Gastroesophageal sphincter (tissue), 3 donors: ENCODE measurements around the gene KRT15.

Source experiments
- EP300 ChIP-seq: sonication (generic); formaldehyde crosslinking; IDR thresholded peaks from one replicate; pipeline ENCODE4 v1.6.1; 2017; ENCODE audit warnings: antibody characterized with exemption, mild to moderate bottlenecking
- POLR2A ChIP-seq, 2 donors: fragments of 450-650 bp; IDR thresholded peaks; one replicate each; pipeline ENCODE4 v1.6.1; 2017; ENCODE audit warnings: antibody characterized with exemption in 2 of 2, mild to moderate bottlenecking in 2 of 2, moderate library complexity in 1 of 2
- POLR2AphosphoS5 ChIP-seq: sonication (generic); formaldehyde crosslinking; IDR thresholded peaks from one replicate; pipeline ENCODE4 v1.6.1; 2017; ENCODE audit warnings: antibody characterized with exemption
- TF ChIP-seq, protein P1 (sequence below), 4 experiments: fragments of 200-600 bp in 2 of 4; fragments of 450-650 bp in 2 of 4; sonication (generic) in 1 of 4; IDR thresholded peaks; one replicate each; pipeline ENCODE4 v1.5.1; 2017 to 2019; ENCODE audit warnings: antibody characterized with exemption in 4 of 4, mild to moderate bottlenecking in 2 of 4, moderate library complexity in 2 of 4

DNA sequence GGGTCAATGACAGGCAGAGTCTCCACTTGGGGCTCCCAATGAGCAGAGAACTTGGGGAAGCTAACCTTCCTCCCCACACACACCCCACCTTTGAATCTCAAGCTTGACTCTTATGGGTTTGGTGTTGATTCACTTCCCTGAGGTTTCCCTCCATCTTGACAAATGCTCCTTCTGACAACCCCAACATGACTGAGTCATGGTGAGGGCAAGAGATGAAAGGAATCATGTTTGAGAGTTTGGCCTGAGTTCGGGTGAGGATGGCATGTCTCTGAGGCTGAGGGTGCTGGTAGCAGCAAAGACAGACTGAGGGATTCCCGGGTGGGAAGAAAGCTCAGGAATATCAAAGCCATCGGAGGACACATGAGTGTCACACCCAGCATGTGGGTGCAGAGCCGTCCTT is 34.5 kb upstream of the KRT15 start:
- TF ChIP-seq, protein P1, sequence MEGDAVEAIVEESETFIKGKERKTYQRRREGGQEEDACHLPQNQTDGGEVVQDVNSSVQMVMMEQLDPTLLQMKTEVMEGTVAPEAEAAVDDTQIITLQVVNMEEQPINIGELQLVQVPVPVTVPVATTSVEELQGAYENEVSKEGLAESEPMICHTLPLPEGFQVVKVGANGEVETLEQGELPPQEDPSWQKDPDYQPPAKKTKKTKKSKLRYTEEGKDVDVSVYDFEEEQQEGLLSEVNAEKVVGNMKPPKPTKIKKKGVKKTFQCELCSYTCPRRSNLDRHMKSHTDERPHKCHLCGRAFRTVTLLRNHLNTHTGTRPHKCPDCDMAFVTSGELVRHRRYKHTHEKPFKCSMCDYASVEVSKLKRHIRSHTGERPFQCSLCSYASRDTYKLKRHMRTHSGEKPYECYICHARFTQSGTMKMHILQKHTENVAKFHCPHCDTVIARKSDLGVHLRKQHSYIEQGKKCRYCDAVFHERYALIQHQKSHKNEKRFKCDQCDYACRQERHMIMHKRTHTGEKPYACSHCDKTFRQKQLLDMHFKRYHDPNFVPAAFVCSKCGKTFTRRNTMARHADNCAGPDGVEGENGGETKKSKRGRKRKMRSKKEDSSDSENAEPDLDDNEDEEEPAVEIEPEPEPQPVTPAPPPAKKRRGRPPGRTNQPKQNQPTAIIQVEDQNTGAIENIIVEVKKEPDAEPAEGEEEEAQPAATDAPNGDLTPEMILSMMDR (IDR thresholded peaks at IDR 0.05): no peak
- TF ChIP-seq POLR2A (IDR thresholded peaks at IDR 0.05): no peak
- TF ChIP-seq POLR2AphosphoS5: no peak
- no peak for TF ChIP-seq EP300
